ENCODE results near the gene TMEM225B.

DNA sequence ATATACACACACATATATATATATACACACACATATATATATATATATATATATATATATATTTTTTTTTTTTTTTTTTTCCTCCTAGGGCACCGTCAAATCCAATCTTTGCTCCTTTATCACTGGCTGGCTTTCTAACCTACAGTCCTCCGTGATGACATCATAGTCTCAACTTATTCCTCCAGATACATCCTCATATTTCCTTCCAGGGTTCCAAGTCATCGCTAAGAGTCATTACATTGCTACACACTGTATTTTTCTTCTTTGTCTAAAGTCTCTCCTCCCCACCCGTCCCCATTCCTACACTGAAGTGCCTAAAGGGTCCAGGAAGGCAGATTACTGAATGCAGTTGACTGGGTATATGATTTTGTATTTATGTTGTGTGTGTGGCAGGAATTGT is 45.0 kb upstream of the TMEM225B start:
- no peak for TF ChIP-seq POLR2A (IDR thresholded peaks at IDR 0.05)
- TF ChIP-seq, protein P1, sequence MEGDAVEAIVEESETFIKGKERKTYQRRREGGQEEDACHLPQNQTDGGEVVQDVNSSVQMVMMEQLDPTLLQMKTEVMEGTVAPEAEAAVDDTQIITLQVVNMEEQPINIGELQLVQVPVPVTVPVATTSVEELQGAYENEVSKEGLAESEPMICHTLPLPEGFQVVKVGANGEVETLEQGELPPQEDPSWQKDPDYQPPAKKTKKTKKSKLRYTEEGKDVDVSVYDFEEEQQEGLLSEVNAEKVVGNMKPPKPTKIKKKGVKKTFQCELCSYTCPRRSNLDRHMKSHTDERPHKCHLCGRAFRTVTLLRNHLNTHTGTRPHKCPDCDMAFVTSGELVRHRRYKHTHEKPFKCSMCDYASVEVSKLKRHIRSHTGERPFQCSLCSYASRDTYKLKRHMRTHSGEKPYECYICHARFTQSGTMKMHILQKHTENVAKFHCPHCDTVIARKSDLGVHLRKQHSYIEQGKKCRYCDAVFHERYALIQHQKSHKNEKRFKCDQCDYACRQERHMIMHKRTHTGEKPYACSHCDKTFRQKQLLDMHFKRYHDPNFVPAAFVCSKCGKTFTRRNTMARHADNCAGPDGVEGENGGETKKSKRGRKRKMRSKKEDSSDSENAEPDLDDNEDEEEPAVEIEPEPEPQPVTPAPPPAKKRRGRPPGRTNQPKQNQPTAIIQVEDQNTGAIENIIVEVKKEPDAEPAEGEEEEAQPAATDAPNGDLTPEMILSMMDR (IDR thresholded peaks at IDR 0.05), result no peak
- no peak for TF ChIP-seq POLR2AphosphoS5 (IDR thresholded peaks at IDR 0.05)

Data from breast epithelium (tissue), 3 donors.